A673 (cell line): ENCODE measurements around the gene RNU1-4. TPM values are rescaled to one million over a fixed set of nuclear protein-coding genes. Genes with fewer than 3 reads are reported as not detected.
"Not testable (repeated sequence)": the region's sequence is repeated elsewhere in the genome, so short reads cannot be mapped to it uniquely, and the experiment has no call there.

Source experiments
- Bru-seq: library from RNA; stranded (reverse); fragments of 400-500 nt; gene quantifications from one replicate; lab custom pipeline; 2021; lab: Mats Ljungman, UMichigan
- BruChase-seq, 2 experiments: library from RNA; stranded (reverse); fragments of 400-500 nt; gene quantifications; one replicate each; lab custom pipeline; 2021; lab: Mats Ljungman, UMichigan
- BruUV-seq: library from RNA; stranded (reverse); fragments of 400-500 nt; replicated peaks from 2 replicates; lab custom pipeline; 2021; lab: Mats Ljungman, UMichigan
- CTCF ChIA-PET: fragments of 300-600 bp; sonication (Branson Sonifier 250); formaldehyde crosslinking; loops from one replicate; lab custom pipeline; 2022; ENCODE audit warnings: antibody characterized with exemption; lab: Charles Lee
- POLR2A ChIA-PET: fragments of 300-600 bp; sonication (Branson Sonifier 250); formaldehyde crosslinking; loops from one replicate; lab custom pipeline; 2022; ENCODE audit warnings: antibody characterized with exemption; ENCODE audit not compliant: low non-redundant PET; lab: Charles Lee
- DNase-seq: peaks from one replicate; pipeline ENCODE4 v3.0.0-alpha.2; 2015; ENCODE audit warnings: low spot score
- H3K27ac ChIP-seq: fragments of 200-600 bp; sonication (generic); 2 replicates; pipeline ENCODE4 v1.5.1; 2016; ENCODE audit warnings: mixed run types, low read depth, mild to moderate bottlenecking, mixed read lengths, antibody characterized with exemption, low read length; ENCODE audit not compliant: poor library complexity, severe bottlenecking
- H3K27me3 ChIP-seq: fragments of 200-600 bp; sonication (generic); replicated peaks from 2 replicates; pipeline ENCODE4 v1.6.1; 2017; ENCODE audit warnings: mixed run types, low read depth, mild to moderate bottlenecking, mixed read lengths, antibody characterized with exemption, low read length; ENCODE audit not compliant: insufficient read depth, poor library complexity
- H3K36me3 ChIP-seq: fragments of 200-600 bp; sonication (generic); 2 replicates; pipeline ENCODE4 v1.6.1; 2016; ENCODE audit warnings: mixed run types, mild to moderate bottlenecking, mixed read lengths, antibody characterized with exemption, low read length; ENCODE audit not compliant: insufficient read depth, poor library complexity, severe bottlenecking
- H3K4me1 ChIP-seq: fragments of 200-600 bp; sonication (generic); 2 replicates; pipeline ENCODE4 v1.6.1; 2017; ENCODE audit warnings: mixed run types, mild to moderate bottlenecking, mixed read lengths, antibody characterized with exemption, low read length; ENCODE audit not compliant: insufficient read depth, poor library complexity, severe bottlenecking
- H3K4me3 ChIP-seq: fragments of 200-600 bp; sonication (generic); 2 replicates; pipeline ENCODE4 v1.5.1; 2016; ENCODE audit warnings: low read depth, mixed run types, mild to moderate bottlenecking, mixed read lengths, low read length; ENCODE audit not compliant: poor library complexity, severe bottlenecking
- H3K9me3 ChIP-seq: fragments of 200-600 bp; sonication (generic); 2 replicates; pipeline ENCODE4 v1.6.1; 2016; ENCODE audit warnings: mixed run types, low read depth, mild to moderate bottlenecking, mixed read lengths, antibody characterized with exemption, low read length; ENCODE audit not compliant: poor library complexity, severe bottlenecking
- intact Hi-C: fragments of 100-400 bp; cut with micrococcal nuclease; formaldehyde crosslinking; loops from one replicate; pipeline ENCODE4 v1.10.0; 2022; ENCODE audit not compliant: unreplicated experiment
- long read RNA-seq: library from polyadenylated mRNA; stranded (forward); transcript quantifications from one replicate; pipeline ENCODE4 v2.0.0, GENCODE V29; 2022
- total RNA-seq: library from RNA; stranded (reverse); gene quantifications from 2 replicates; pipeline ENCODE4 v1.2.3, GENCODE V29; 2021

Gene RNU1-4
- total RNA-seq: 1,866 and 1,908 TPM in 2 replicates
- percentile 39 among the genes with signal in this experiment for Bru-seq, nascent RNA
- not detected for BruChase-seq, experiment 1, labeled RNA remaining after a 2-hour chase
- not detected for BruChase-seq, experiment 2, labeled RNA remaining after a 6-hour chase
- long read RNA-seq: 0 reads

DNA sequence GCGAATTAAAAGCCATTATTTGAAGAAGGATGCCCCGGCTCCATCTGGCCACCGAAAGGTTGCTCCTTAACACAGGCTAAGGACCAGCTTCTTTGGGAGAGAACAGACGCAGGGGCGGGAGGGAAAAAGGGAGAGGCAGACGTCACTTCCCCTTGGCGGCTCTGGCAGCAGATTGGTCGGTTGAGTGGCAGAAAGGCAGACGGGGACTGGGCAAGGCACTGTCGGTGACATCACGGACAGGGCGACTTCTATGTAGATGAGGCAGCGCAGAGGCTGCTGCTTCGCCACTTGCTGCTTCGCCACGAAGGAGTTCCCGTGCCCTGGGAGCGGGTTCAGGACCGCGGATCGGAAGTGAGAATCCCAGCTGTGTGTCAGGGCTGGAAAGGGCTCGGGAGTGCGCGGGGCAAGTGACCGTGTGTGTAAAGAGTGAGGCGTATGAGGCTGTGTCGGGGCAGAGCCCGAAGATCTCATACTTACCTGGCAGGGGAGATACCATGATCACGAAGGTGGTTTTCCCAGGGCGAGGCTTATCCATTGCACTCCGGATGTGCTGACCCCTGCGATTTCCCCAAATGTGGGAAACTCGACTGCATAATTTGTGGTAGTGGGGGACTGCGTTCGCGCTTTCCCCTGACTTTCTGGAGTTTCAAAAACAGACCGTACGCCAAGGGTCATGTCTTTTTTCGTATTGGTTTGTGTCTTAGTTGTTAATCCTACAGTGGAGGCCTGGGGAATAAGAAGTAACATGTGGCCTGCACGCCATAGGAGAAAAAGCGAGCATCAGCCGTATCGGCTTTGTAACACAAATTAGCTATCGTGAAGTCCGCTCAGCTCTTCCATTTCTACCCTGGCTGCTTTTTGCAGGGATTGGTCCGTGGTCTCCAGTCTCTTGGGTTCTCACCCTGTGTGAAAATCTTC, at the start of gene RNU1-4:
Gene RNU1-4 (plus strand): TSS at position 470 of the 918 bp plus-strand sequence.
- POLR2A ChIA-PET: not testable (repeated sequence)

DNA sequence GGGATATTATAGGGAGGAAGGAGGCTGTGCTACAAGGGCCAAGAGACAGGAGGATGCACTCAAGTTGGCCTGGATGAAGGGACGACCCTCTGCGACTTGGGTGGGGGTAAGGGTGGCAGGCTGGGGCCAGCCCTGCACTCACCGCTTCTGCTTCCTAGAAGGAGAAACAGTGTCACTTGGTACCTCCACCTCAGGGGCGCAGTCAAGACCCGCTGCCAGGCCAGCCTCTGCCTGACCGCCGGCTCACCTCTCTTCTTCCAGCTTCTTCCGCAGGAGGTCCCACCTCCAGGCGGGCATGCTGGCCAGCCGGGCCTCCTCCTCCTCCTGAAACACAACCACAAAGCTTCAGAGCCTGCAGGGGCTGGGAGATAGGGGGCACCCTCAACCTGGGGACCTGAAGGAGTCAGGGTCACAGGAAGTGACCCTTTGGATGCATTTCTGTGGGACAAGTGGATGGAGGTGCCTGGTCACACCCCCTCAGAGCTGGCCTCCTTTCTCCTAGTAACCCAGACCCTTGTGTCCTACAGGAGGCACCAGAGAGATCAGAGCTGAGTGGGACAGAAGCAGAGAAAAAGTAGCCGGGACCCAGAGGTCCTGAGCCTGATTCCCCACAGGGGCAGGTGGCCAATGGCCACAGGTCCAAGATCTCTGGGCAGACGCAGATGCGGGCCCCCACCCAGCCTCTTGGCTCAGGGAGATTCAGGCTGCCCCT, 49.2 kb upstream of the RNU1-4 start:
- H3K9me3 ChIP-seq, DNase-seq, H3K4me1 ChIP-seq, H3K27me3 ChIP-seq, intact Hi-C loops, CTCF ChIA-PET, H3K4me3 ChIP-seq, H3K36me3 ChIP-seq, POLR2A ChIA-PET, H3K27ac ChIP-seq, BruUV-seq: not testable (repeated sequence)

More for the DNA sequence above, at the start of gene RNU1-4:
- H3K36me3 ChIP-seq, CTCF ChIA-PET, H3K27ac ChIP-seq, intact Hi-C loops, H3K4me3 ChIP-seq, H3K27me3 ChIP-seq, DNase-seq, H3K9me3 ChIP-seq, H3K4me1 ChIP-seq, BruUV-seq: not testable (repeated sequence)

DNA sequence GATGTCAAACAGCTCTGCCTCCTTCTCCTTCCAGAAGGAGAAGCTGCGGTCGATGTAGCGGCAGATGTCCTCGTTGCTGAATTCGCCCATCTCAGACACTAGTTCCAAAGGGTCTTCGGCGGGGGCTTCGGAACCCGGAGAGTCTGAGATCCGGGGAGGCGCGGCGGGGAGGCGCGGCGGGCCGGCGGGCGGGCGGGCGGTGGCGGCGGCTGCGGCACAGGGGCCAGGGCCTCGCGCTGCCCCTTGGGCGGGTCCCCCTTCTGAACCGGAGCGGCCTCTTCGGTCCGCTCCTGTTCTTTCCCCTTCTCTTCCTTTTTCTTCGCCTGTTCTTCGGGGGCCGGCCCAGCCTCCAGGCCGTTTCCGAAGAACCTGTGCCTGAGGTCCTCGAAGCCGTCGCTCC, 48.0 kb upstream of the RNU1-4 start:
- H3K36me3 ChIP-seq, H3K9me3 ChIP-seq, POLR2A ChIA-PET, BruUV-seq, H3K27ac ChIP-seq, DNase-seq, H3K4me1 ChIP-seq, H3K27me3 ChIP-seq, intact Hi-C loops, H3K4me3 ChIP-seq, CTCF ChIA-PET: not testable (repeated sequence)

DNA sequence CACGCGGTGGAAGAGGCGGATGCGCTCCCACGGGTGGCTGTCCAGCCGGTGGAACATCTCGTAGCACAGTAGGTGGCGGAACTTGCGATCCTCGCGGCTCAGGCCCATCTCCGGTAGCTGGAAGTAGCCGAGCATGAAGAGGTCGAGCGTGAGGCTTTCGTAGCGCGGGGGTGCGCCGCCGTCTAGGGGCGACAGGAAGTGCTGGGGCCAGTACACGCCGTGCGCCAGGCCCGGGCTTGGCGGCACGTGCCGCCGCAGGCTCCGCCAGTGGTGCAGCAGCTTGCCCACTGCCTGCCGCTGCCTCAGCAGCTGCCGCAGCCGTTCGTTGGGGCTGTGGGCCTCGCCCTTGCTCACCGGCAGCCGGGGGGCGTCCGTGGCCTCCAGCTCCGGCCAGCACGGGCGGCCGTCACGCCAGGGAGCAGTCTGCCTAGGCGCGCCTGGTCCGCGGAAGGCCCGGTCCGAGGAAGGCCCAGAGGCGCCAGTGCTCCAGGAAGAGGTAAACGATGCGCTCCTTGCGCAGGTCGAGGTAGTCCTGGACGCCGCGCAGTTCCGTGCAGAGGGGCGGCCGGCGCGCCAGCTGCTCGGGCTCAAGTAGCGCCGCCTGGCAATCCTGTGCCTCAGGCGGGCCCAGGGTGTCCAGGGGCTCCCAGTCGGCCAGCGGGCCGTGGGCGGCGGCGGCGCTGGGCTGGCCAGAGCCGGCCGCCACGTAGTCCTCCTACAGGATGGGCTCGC, 47.4 kb upstream of the RNU1-4 start:
- H3K27ac ChIP-seq, H3K9me3 ChIP-seq, intact Hi-C loops, H3K4me1 ChIP-seq, BruUV-seq, H3K27me3 ChIP-seq, DNase-seq, H3K4me3 ChIP-seq, H3K36me3 ChIP-seq: not testable (repeated sequence)
- CTCF ChIA-PET: interaction anchor here (0.7 kb wide), 1 partner anchor 62 kb away, joined by 6 read pairs; no protein-coding TSS in a partner anchor
- POLR2A ChIA-PET: interaction anchor here (0.6 kb wide), 1 partner anchor 179 kb away, joined by 6 read pairs; no protein-coding TSS in a partner anchor

DNA sequence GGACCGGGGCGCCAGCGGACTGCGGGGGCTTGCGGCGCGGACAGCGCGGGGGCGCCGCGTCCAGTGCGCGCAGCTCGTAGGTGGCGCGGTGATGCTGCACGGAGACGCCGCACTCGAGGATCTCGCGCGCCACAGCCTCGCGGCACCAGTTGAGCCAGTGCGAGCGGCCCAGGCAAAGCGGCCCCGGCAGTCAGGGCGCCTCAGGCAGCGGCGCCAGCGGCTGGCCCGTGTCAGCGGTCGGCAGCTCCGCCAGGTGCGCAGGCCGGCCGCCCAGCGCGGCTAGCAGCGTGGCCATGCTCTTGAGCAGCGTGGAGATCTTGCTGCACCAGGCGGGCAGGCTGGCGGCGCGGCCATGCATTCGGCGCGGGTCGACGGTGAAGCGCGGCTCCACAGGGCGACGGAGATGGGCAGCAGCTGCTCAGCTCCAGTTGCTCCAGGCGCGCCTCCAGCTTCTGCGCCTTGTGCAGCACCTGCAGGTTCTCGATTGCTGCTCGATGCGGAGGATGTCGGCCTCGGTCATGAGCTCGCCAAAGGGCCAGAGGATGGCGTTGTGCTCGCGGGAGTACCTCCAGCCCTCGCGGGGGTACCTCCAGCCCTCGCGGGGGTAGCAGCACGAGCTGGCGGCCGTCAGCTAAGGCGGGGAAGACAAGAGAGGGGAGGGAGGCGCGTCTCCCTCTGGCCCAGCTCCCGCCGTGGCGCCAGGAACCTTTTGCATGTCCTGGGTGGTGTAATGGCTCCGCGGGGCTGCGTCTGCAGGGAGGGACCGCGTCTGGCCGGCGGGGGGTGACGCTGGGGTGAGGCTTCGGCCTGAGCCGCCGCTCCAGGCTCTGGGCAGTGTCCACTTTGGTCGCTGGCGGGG, 46.6 kb upstream of the RNU1-4 start:
- H3K27me3 ChIP-seq, H3K9me3 ChIP-seq, intact Hi-C loops, H3K27ac ChIP-seq, POLR2A ChIA-PET, H3K4me3 ChIP-seq, DNase-seq, BruUV-seq, CTCF ChIA-PET, H3K4me1 ChIP-seq, H3K36me3 ChIP-seq: not testable (repeated sequence)

DNA sequence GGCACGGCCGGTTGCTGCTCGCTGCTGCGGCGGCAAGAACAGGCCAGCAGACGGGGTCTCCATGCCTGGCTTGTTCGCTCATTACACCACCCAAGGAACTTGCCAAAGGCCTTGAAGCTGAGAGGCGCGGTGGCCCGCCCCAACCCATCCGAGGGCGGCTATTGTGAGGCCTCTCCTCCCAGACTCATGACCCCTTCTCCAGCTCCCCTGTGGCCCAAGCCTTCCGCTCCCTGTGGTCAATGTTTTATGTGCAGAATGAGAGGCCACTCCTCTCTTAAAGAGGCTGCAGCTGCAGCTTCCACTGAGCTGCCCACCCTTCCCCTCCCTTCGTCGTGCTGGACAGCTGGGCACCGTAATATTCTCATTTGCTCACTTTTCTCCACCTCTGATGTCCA, 46.0 kb upstream of the RNU1-4 start:
- H3K27me3 ChIP-seq, H3K9me3 ChIP-seq, H3K36me3 ChIP-seq, H3K4me3 ChIP-seq, DNase-seq, POLR2A ChIA-PET, BruUV-seq, CTCF ChIA-PET, H3K4me1 ChIP-seq, H3K27ac ChIP-seq, intact Hi-C loops: not testable (repeated sequence)
